ENCODE data around the gene GLT6D1.

- TF ChIP-seq, protein P1, sequence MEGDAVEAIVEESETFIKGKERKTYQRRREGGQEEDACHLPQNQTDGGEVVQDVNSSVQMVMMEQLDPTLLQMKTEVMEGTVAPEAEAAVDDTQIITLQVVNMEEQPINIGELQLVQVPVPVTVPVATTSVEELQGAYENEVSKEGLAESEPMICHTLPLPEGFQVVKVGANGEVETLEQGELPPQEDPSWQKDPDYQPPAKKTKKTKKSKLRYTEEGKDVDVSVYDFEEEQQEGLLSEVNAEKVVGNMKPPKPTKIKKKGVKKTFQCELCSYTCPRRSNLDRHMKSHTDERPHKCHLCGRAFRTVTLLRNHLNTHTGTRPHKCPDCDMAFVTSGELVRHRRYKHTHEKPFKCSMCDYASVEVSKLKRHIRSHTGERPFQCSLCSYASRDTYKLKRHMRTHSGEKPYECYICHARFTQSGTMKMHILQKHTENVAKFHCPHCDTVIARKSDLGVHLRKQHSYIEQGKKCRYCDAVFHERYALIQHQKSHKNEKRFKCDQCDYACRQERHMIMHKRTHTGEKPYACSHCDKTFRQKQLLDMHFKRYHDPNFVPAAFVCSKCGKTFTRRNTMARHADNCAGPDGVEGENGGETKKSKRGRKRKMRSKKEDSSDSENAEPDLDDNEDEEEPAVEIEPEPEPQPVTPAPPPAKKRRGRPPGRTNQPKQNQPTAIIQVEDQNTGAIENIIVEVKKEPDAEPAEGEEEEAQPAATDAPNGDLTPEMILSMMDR (IDR thresholded peaks at IDR 0.05; ENCODE audit: insufficient read depth, low read length, poor library complexity, severe bottlenecking): no peak
- TF ChIP-seq EZH2phosphoT487 (conservative IDR thresholded peaks at IDR 0.05; ENCODE audit: low read length): no peak
Observed at GRCh38 chr9:135674977-135675376, 35.6 kb upstream of the GLT6D1 start.

Measured in SU-DHL-6 (cell line).